Measurements from ENCODE around the gene DNAI4.
"Not testable (repeated sequence)": the region's sequence is repeated elsewhere in the genome, so short reads cannot be mapped to it uniquely, and the experiment has no call there.

GRCh38 chr1:66915203-66915602, 9.5 kb downstream of the DNAI4 start:
- not testable (repeated sequence) for TF ChIP-seq POLR2A (IDR thresholded peaks at IDR 0.05; ENCODE audit: low read depth, low read length); POLR2AphosphoS5 (IDR thresholded peaks at IDR 0.05; ENCODE audit: low read depth, low read length); TAF1 (IDR thresholded peaks at IDR 0.05; ENCODE audit: borderline replicate concordance, low read depth, low read length)

All from GM12892 (cell line).